IMR-90 (cell line): ENCODE measurements around the gene C1orf159. TPM values are rescaled to one million over a fixed set of nuclear protein-coding genes. Genes with fewer than 3 reads are reported as not detected.

Experiments
- ATAC-seq: fragments of 200-7000 bp; cut with Tn5 transposase; 2 replicates; pipeline ENCODE4 v1.9.1; 2020; ENCODE audit warnings: low read depth, mild to moderate bottlenecking, moderate library complexity
- BruUV-seq: library from RNA; stranded (reverse); fragments of 400-500 nt; replicated peaks from 2 replicates; lab custom pipeline; 2021; lab: Mats Ljungman, UMichigan
- CTCF ChIA-PET: fragments of 300-600 bp; formaldehyde crosslinking; extraction: SDS; loops from one replicate; lab custom pipeline; 2021; ENCODE audit warnings: antibody characterized with exemption; lab: Yijun Ruan, JAX
- POLR2A ChIA-PET: fragments of 300-600 bp; sonication (Branson Sonifier 250); formaldehyde crosslinking; loops from one replicate; lab custom pipeline; 2022; ENCODE audit warnings: antibody characterized with exemption; ENCODE audit not compliant: unreplicated experiment; lab: Charles Lee
- DNase-seq: peaks from one replicate; pipeline ENCODE4 v3.0.0; 2013
- H2AFZ ChIP-seq: replicated peaks from 2 replicates; pipeline ENCODE3; 2013; ENCODE audit warnings: low read length, mild to moderate bottlenecking; ENCODE audit not compliant: poor library complexity
- H2AK5ac ChIP-seq: 2 replicates; pipeline ENCODE4 v1.6.1; 2013; ENCODE audit warnings: low read depth, low read length, inconsistent platforms
- H2AK9ac ChIP-seq: replicated peaks from 2 replicates; pipeline ENCODE3; 2013; ENCODE audit warnings: mild to moderate bottlenecking, low read depth, low read length, moderate library complexity; ENCODE audit not compliant: poor library complexity
- H2BK120ac ChIP-seq: 2 replicates; pipeline ENCODE4 v1.6.1; 2013; ENCODE audit warnings: low read depth, low read length, inconsistent platforms
- H2BK15ac ChIP-seq: 3 replicates; pipeline ENCODE4 v1.6.1; 2013; ENCODE audit warnings: low read depth, low read length, inconsistent platforms
- H2BK20ac ChIP-seq: 2 replicates; pipeline ENCODE4 v1.6.1; 2013; ENCODE audit warnings: low read depth, mild to moderate bottlenecking, inconsistent platforms, low read length, moderate library complexity
- H2BK5ac ChIP-seq: 2 replicates; pipeline ENCODE4 v1.6.1; 2013; ENCODE audit warnings: mild to moderate bottlenecking, low read depth, low read length, inconsistent platforms; ENCODE audit not compliant: poor library complexity, severe bottlenecking
- H3K14ac ChIP-seq: replicated peaks from 2 replicates; pipeline ENCODE4 v1.6.1; 2013; ENCODE audit warnings: low read depth, low read length, inconsistent platforms
- H3K18ac ChIP-seq: 2 replicates; pipeline ENCODE4 v1.6.1; 2013; ENCODE audit warnings: low read depth, low read length, control low read depth
- H3K23ac ChIP-seq: 2 replicates; pipeline ENCODE4 v1.6.1; 2013; ENCODE audit warnings: low read depth, low read length, inconsistent platforms
- H3K27ac ChIP-seq: 2 replicates; pipeline ENCODE4 v1.5.1; 2013; ENCODE audit warnings: mild to moderate bottlenecking, control low read depth, low read length; ENCODE audit not compliant: insufficient read depth
- H3K27me3 ChIP-seq: 2 replicates; pipeline ENCODE4 v1.6.1; 2013; ENCODE audit warnings: low read length; ENCODE audit not compliant: control insufficient read depth, insufficient read depth
- H3K36me3 ChIP-seq: 2 replicates; pipeline ENCODE4 v1.6.1; 2013; ENCODE audit warnings: low read length, mixed read lengths; ENCODE audit not compliant: control insufficient read depth, insufficient read depth
- H3K4ac ChIP-seq: 2 replicates; pipeline ENCODE4 v1.6.1; 2013; ENCODE audit warnings: low read depth, low read length, inconsistent platforms
- H3K4me1 ChIP-seq: 2 replicates; pipeline ENCODE4 v1.6.1; 2013; ENCODE audit warnings: low read length, mixed read lengths; ENCODE audit not compliant: control insufficient read depth, insufficient read depth
- H3K4me2 ChIP-seq: 2 replicates; pipeline ENCODE4 v1.6.1; 2013; ENCODE audit warnings: low read depth, mild to moderate bottlenecking, control low read depth, low read length, moderate library complexity
- H3K4me3 ChIP-seq: 2 replicates; pipeline ENCODE4 v1.5.1; 2013; ENCODE audit warnings: low read depth, mild to moderate bottlenecking, control low read depth, low read length, moderate library complexity; ENCODE audit not compliant: insufficient read depth
- H3K56ac ChIP-seq: 2 replicates; pipeline ENCODE4 v1.6.1; 2013; ENCODE audit warnings: low read length, inconsistent platforms; ENCODE audit not compliant: insufficient read depth; ENCODE audit errors: extremely low read depth
- H3K79me1 ChIP-seq, 2 experiments: 2 replicates each; pipeline ENCODE4 v1.6.1; 2013; ENCODE audit warnings: low read length in 2 of 2, inconsistent platforms in 1 of 2, low read depth in 1 of 2
- H3K9ac ChIP-seq: 2 replicates; pipeline ENCODE4 v1.6.1; 2013; ENCODE audit warnings: low read depth, low read length, control low read depth
- H3K9me1 ChIP-seq: 2 replicates; pipeline ENCODE4 v1.6.1; 2013; ENCODE audit warnings: low read length, inconsistent platforms; ENCODE audit not compliant: insufficient read depth
- H3K9me3 ChIP-seq: 2 replicates; pipeline ENCODE4 v1.6.1; 2013; ENCODE audit warnings: low read length; ENCODE audit not compliant: control insufficient read depth, insufficient read depth
- H4K20me1 ChIP-seq: 2 replicates; pipeline ENCODE4 v1.6.1; 2013; ENCODE audit warnings: low read length, inconsistent platforms; ENCODE audit not compliant: insufficient read depth
- H4K5ac ChIP-seq: 2 replicates; pipeline ENCODE4 v1.6.1; 2013; ENCODE audit warnings: mild to moderate bottlenecking, low read depth, low read length, control low read depth
- H4K8ac ChIP-seq, 2 experiments: 2 replicates each; pipeline ENCODE4 v1.6.1; 2013; ENCODE audit warnings: low read depth in 2 of 2, low read length in 2 of 2, control low read depth in 1 of 2, inconsistent platforms in 1 of 2
- H4K91ac ChIP-seq: 2 replicates; pipeline ENCODE4 v1.6.1; 2013; ENCODE audit warnings: low read depth, low read length, inconsistent platforms; ENCODE audit not compliant: insufficient read depth
- BHLHE40 ChIP-seq: fragments of 150-350 bp; IDR thresholded peaks from 2 replicates; pipeline ENCODE4 v1.6.1; 2016; ENCODE audit warnings: mild to moderate bottlenecking, low read depth, low read length
- FOS ChIP-seq: fragments of 150-350 bp; IDR thresholded peaks from 2 replicates; pipeline ENCODE4 v1.6.1; 2016; ENCODE audit warnings: low read depth, low read length
- MAZ ChIP-seq: IDR thresholded peaks from 2 replicates; pipeline ENCODE4 v1.6.1; 2012; ENCODE audit warnings: low read depth, mild to moderate bottlenecking, low read length, improper control_type of control experiment, moderate library complexity, borderline replicate concordance
- MXI1 ChIP-seq: IDR thresholded peaks from 2 replicates; pipeline ENCODE4 v1.6.1; 2012; ENCODE audit warnings: low read depth, mild to moderate bottlenecking, low read length, moderate library complexity, borderline replicate concordance
- RFX5 ChIP-seq: IDR thresholded peaks from 2 replicates; pipeline ENCODE4 v1.8.0; 2012; ENCODE audit warnings: low read depth, mild to moderate bottlenecking, low read length, moderate library complexity
- SMC3 ChIP-seq: fragments of 150-350 bp; IDR thresholded peaks from 2 replicates; pipeline ENCODE4 v1.6.1; 2016; ENCODE audit warnings: low read depth, mild to moderate bottlenecking, antibody characterized with exemption, low read length, moderate library complexity
- WGBS, 2 experiments: methylation state at CpG; one replicate each; pipeline versions ENCODE4 v1.1.5 to v1.1.7; 2013; ENCODE audit warnings: missing lambda C conversion rate in 2 of 2; ENCODE audit not compliant: insufficient read length in 1 of 2; ENCODE audit errors: extremely low coverage in 2 of 2; 5-methylcytosine and 5-hydroxymethylcytosine counted together
- dilution Hi-C: fragments of 300-500 bp; cut with HindIII; formaldehyde crosslinking; loops from one replicate; pipeline ENCODE4 v1.14.3; 2018; ENCODE audit warnings: low sequenced_read_pairs; ENCODE audit not compliant: unreplicated experiment
- in situ Hi-C: fragments of 300-500 bp; cut with MboI; formaldehyde crosslinking; loops from 3 replicates; pipeline ENCODE4 v1.14.3; 2019; ENCODE audit warnings: low sequenced_read_pairs, inconsistent platforms, mixed read lengths
- intact Hi-C: fragments of 100-400 bp; cut with micrococcal nuclease; formaldehyde crosslinking; loops from 2 replicates; pipeline ENCODE4 v1.10.0; 2022
- polyA plus RNA-seq, 3 experiments: library from polyadenylated mRNA; depleted of rRNA; stranded (reverse); fragments of >200 nt; gene quantifications; 2 replicates each; pipeline ENCODE4 v1.2.3, GENCODE V29; 2012; ENCODE audit warnings: low replicate concordance in 1 of 3
- total RNA-seq: library from RNA; depleted of rRNA; stranded (reverse); fragments of >200 nt; gene quantifications from 2 replicates; pipeline ENCODE4 v1.2.3, GENCODE V29; 2012
- TF ChIP-seq, protein P1 (sequence below): fragments of 150-350 bp; IDR thresholded peaks from 2 replicates; pipeline ENCODE4 v1.6.1; 2016; ENCODE audit warnings: low read depth, mild to moderate bottlenecking, low read length, moderate library complexity, borderline replicate concordance

Gene C1orf159
- total and polyA plus RNA-seq, 2 of the 4 experiments (the other 2 are of a cell fraction) = 2.9 to 12.6 TPM

DNA sequence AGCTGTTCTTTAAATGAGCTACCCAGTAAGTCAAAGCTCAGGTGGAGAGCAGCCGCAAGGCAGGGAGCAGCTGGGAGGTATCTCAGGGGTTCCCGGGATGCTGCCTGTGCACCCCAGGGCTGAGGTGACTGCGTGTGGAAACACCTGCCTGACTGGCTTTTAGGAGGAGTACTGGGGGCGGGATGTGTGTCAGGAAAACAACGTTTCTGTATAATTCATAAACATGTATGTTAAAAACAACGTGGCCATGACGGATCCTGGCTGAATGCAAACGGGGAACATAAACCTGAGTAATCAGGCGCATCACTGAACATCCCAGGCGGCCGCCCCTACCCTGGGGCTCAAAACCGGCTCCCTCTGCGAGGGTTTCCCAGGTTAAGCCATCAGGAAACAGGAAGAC lies 1.5 kb downstream of the C1orf159 start:
- Histone ChIP-seq H3K14ac (no peak overlapping the region), H3K9me3 (peaks cover 5% of the 10 kb centered on the region; the same call in 1 of the 2 replicates), H2AFZ (no peak overlapping the region), H3K18ac (no peak overlapping the region), H3K36me3 (peaks cover 5% of the 10 kb centered on the region; the same call in 1 of the 2 replicates), H2BK120ac (no peak overlapping the region), H2AK9ac (no peak overlapping the region), H3K27me3 (no peaks in the 10 kb centered on the region; the same call in 1 of the 2 replicates), H3K4me3 (no peak overlapping the region), H4K20me1 (no peaks in the 10 kb centered on the region; the same call in 1 of the 2 replicates), H2BK20ac (no peak overlapping the region), H3K4me2 (no peak overlapping the region; the same call in 1 of the 2 replicates), H3K27ac (no peak overlapping the region), H4K91ac (no peak overlapping the region), H3K9ac (no peak overlapping the region), H3K9me1 (peaks cover 7% of the 10 kb centered on the region; the same call in 1 of the 2 replicates), H3K79me1 (peaks cover 13 to 46% of the 10 kb centered on the region in 2 experiments), H2BK5ac (no peak overlapping the region), H3K56ac (no peak overlapping the region), H3K23ac (no peak overlapping the region), H3K4me1 (0 out of 2 replicates have a peak, but pooled peaks cover 1% of the 10 kb centered on the region), H3K4ac (no peak overlapping the region), H4K8ac (no peak overlapping the region), H4K5ac (no peak overlapping the region), H2BK15ac (no peak overlapping the region), H2AK5ac (no peak overlapping the region)
- DNase-seq (no peak), ATAC-seq (no peak)
- dilution Hi-C loops (no loop called here), intact Hi-C loops (no loop called here), in situ Hi-C loops (no loop called here)
- no TSS peak for BruUV-seq
- WGBS, 2 experiments = 92% methylated on average over 2 of the region's 13 CpGs; no CpG with 5 or more reads in 1 of the 2 experiments
- CTCF ChIA-PET = no interaction called here
- POLR2A ChIA-PET = no interaction called here
- no peak for TF ChIP-seq RFX5
- no peak for TF ChIP-seq BHLHE40
- TF ChIP-seq MXI1 = no peak
- no peak for TF ChIP-seq SMC3
- no peak for TF ChIP-seq FOS
- TF ChIP-seq, protein P1, sequence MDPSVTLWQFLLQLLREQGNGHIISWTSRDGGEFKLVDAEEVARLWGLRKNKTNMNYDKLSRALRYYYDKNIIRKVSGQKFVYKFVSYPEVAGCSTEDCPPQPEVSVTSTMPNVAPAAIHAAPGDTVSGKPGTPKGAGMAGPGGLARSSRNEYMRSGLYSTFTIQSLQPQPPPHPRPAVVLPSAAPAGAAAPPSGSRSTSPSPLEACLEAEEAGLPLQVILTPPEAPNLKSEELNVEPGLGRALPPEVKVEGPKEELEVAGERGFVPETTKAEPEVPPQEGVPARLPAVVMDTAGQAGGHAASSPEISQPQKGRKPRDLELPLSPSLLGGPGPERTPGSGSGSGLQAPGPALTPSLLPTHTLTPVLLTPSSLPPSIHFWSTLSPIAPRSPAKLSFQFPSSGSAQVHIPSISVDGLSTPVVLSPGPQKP = no peak
- no peak for TF ChIP-seq MAZ
